M059J (cell line): ENCODE measurements around the gene CYB5B. TPM values are rescaled to one million over a fixed set of nuclear protein-coding genes. Genes with fewer than 3 reads are reported as not detected.

Experiments
- total RNA-seq: library from RNA; depleted of rRNA; stranded (reverse); fragments of >200 nt; shearing (Covaris generic); gene quantifications from 2 replicates; pipeline ENCODE4 v1.2.3, GENCODE V29; 2014; rRNA removed

CYB5B gene
- total RNA-seq, 1 experiment from 2014 or later, result 206 TPM

Other genes with a start within 250 kb of the CYB5B start
- 20.9 and 48.2 TPM in 2 replicates for gene SNTB2, start 237.5 kb upstream of the CYB5B start, total RNA-seq
- 27.8 and 32.1 TPM in 2 replicates for gene VPS4A, start 113.3 kb upstream of the CYB5B start, total RNA-seq
- 23.5 and 29.5 TPM in 2 replicates for gene PDF, start 94.0 kb upstream of the CYB5B start, total RNA-seq
- 31.7 and 36.8 TPM in 2 replicates for gene COG8, start 85.1 kb upstream of the CYB5B start, total RNA-seq
- 24.5 and 29.4 TPM in 2 replicates for gene NIP7, start 84.8 kb upstream of the CYB5B start, total RNA-seq
- gene TMED6, start 72.8 kb upstream of the CYB5B start, total RNA-seq, result not detected in 2 replicates
- 16.0 and 35.9 TPM in 2 replicates for gene TERF2, start 38.6 kb upstream of the CYB5B start, total RNA-seq
- 12.4 and 34.5 TPM in 2 replicates for gene NFAT5, start 141.3 kb downstream of the CYB5B start, total RNA-seq